HG03066 (cell line): Measurements from ENCODE around the gene TAF11L2.
"Not testable (repeated sequence)": the region's sequence is repeated elsewhere in the genome, so short reads cannot be mapped to it uniquely, and the experiment has no call there.

Experiments used
- ATAC-seq: cut with Tn5 transposase; IDR thresholded peaks from one replicate; pipeline ENCODE4 v1.9.1; 2021; ENCODE audit warnings: low read depth; ENCODE audit not compliant: unreplicated experiment

The TAF11L2 gene

GRCh38 chr5:17524935-17525334 lies 26.9 kb downstream of the TAF11L2 start, which contains the start of gene TAF11L5:
TAF11L5 (plus strand) TSS chr5:17525235.
- ATAC-seq: not testable (repeated sequence)

GRCh38 chr5:17526504-17526903 lies 28.5 kb downstream of the TAF11L2 start:
- not testable (repeated sequence) for ATAC-seq

DNA sequence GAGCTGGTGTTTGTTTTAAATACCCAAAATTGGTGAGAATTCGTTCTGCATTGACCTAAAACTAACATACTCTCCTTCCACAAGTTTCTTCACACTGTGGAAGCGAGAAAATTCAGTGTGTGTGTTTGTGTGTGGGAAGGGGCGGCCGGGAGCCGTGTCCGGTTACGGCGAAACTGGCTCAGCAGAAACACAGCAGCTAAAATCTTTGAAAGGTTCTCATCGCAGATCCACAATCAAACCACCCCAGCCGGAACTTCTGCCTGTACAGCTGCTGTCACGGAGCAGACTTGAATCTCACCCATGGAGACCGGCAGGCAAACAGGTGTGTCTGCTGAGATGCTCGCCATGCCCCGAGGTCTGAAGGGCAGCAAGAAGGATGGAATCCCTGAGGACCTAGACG lies 30.3 kb downstream of the TAF11L2 start, which contains the start of gene TAF11L6:
TSS of gene TAF11L6 (plus strand) at position 301 of the 400 bp plus-strand sequence.
- ATAC-seq: not testable (repeated sequence)
